HepG2 (cell line): ENCODE results near the gene KISS1R. TPM values are rescaled to one million over a fixed set of nuclear protein-coding genes. Genes with fewer than 3 reads are reported as not detected.
A peak's percentile ranks its signal among the peaks of the same experiment; 100 is the strongest.

Source experiments
- AGO2 ChIP-seq: fragments of 200-400 bp; formaldehyde crosslinking; optimal IDR thresholded peaks from 2 replicates; pipeline ENCODE3; 2017; ENCODE audit warnings: mild to moderate bottlenecking, low read depth, low read length, moderate library complexity
- FOXA3 ChIP-seq: IDR thresholded peaks from 2 replicates; pipeline ENCODE4 v1.6.1; 2016; ENCODE audit warnings: missing genetic modification reagents, missing compliant biosample characterization
- FOXK2 ChIP-seq: fragments of 450-650 bp; IDR thresholded peaks from 2 replicates; pipeline ENCODE4 v1.6.1; 2016
- KDM5A ChIP-seq: fragments of 200-600 bp; sonication (generic); IDR thresholded peaks from 2 replicates; pipeline ENCODE4 v1.7.0; 2018; ENCODE audit warnings: antibody characterized with exemption, mild to moderate bottlenecking, low read length, borderline replicate concordance
- KDM6A ChIP-seq: IDR thresholded peaks from 2 replicates; pipeline ENCODE4 v1.6.1; 2016; ENCODE audit warnings: low read depth
- MAF1 ChIP-seq: sonication (generic); formaldehyde crosslinking; IDR thresholded peaks from 2 replicates; pipeline ENCODE4 v1.5.0; 2020; ENCODE audit warnings: missing genetic modification reagents, borderline replicate concordance
- MYC ChIP-seq: sonication (generic); formaldehyde crosslinking; IDR thresholded peaks from 2 replicates; pipeline ENCODE4 v1.9.0; 2021; ENCODE audit warnings: missing genetic modification reagents, borderline replicate concordance
- NFAT5 ChIP-seq: sonication (generic); formaldehyde crosslinking; IDR thresholded peaks from 2 replicates; pipeline ENCODE4 v1.4.0; 2020; ENCODE audit warnings: missing genetic modification reagents
- NR2F1 ChIP-seq, 2 experiments: fragments of 450-650 bp in 1 of 2; formaldehyde crosslinking in 1 of 2; IDR thresholded peaks; 2 replicates each; pipeline versions ENCODE4 v1.5.0 to v1.6.1; 2016 to 2020; ENCODE audit warnings: mild to moderate bottlenecking in 1 of 2, missing compliant biosample characterization in 1 of 2, missing genetic modification reagents in 1 of 2, moderate library complexity in 1 of 2
- PLRG1 ChIP-seq: fragments of 450-650 bp; conservative IDR thresholded peaks from 2 replicates; pipeline ENCODE4 v1.6.1; 2016
- SMAD9 ChIP-seq: sonication (generic); formaldehyde crosslinking; IDR thresholded peaks from 2 replicates; pipeline ENCODE4 v1.5.1; 2020; ENCODE audit warnings: mild to moderate bottlenecking, missing genetic modification reagents
- SNAI1 ChIP-seq: sonication (generic); formaldehyde crosslinking; IDR thresholded peaks from 2 replicates; pipeline ENCODE4 v1.5.0; 2020; ENCODE audit warnings: mild to moderate bottlenecking, missing genetic modification reagents, borderline replicate concordance
- SNRNP70 ChIP-seq: fragments of 200-400 bp; formaldehyde crosslinking; IDR thresholded peaks from 2 replicates; pipeline ENCODE4 v1.6.1; 2017; ENCODE audit warnings: mild to moderate bottlenecking, low read depth, low read length, moderate library complexity
- SOX6 ChIP-seq, 2 experiments: fragments of 450-650 bp in 1 of 2; sonication (generic) in 1 of 2; formaldehyde crosslinking in 1 of 2; IDR thresholded peaks; 2 replicates each; pipeline versions ENCODE4 v1.4.0 to v1.6.1; 2017 to 2020; ENCODE audit warnings: antibody characterized with exemption in 1 of 2, mild to moderate bottlenecking in 1 of 2, missing genetic modification reagents in 1 of 2
- SSRP1 ChIP-seq: IDR thresholded peaks from 2 replicates; pipeline ENCODE4 v1.6.1; 2016; ENCODE audit warnings: control low read depth
- TBX2 ChIP-seq: sonication (generic); formaldehyde crosslinking; IDR thresholded peaks from 2 replicates; pipeline ENCODE4 v1.5.0; 2020; ENCODE audit warnings: missing genetic modification reagents, mild to moderate bottlenecking, borderline replicate concordance
- TGIF2 ChIP-seq: IDR thresholded peaks from 2 replicates; pipeline ENCODE4 v1.6.1; 2016; ENCODE audit warnings: control low read depth, missing compliant biosample characterization
- ZNF282 ChIP-seq: fragments of 450-650 bp; IDR thresholded peaks from 2 replicates; pipeline ENCODE4 v1.6.1; 2018; ENCODE audit not compliant: partially characterized antibody
- ZNF30 ChIP-seq: sonication (generic); formaldehyde crosslinking; IDR thresholded peaks from 2 replicates; pipeline ENCODE4 v1.5.0; 2020; ENCODE audit warnings: mild to moderate bottlenecking, missing genetic modification reagents
- ZNF382 ChIP-seq: sonication (generic); formaldehyde crosslinking; IDR thresholded peaks from 2 replicates; pipeline ENCODE4 v1.5.0; 2020; ENCODE audit warnings: missing genetic modification reagents, mild to moderate bottlenecking, borderline replicate concordance
- ZNF558 ChIP-seq: sonication (generic); formaldehyde crosslinking; IDR thresholded peaks from 2 replicates; pipeline ENCODE4 v1.9.0; 2022; ENCODE audit warnings: mild to moderate bottlenecking, missing genetic modification reagents, borderline replicate concordance
- ZSCAN31 ChIP-seq: sonication (generic); formaldehyde crosslinking; IDR thresholded peaks from 2 replicates; pipeline ENCODE4 v1.5.0; 2020; ENCODE audit warnings: low read depth, mild to moderate bottlenecking, missing genetic modification reagents
- polyA plus RNA-seq, 8 experiments: library from polyadenylated mRNA; depleted of rRNA in 3 of 8; stranded (reverse) in 7 of 8; unstranded in 1 of 8; fragments of >200 nt; fragmentation: Illumina TruSeq in 4 of 8; extraction: Trizol in 4 of 8; gene quantifications; 2 replicates each; pipeline versions ENCODE4 v1.2.1 to v1.2.3, GENCODE V29; 2011 to 2016; ENCODE audit warnings: low read depth in 4 of 8, missing spikeins in 1 of 8, mixed read lengths in 1 of 8; ENCODE audit not compliant: insufficient read depth in 1 of 8
- total RNA-seq, 5 experiments: library from RNA; depleted of rRNA; stranded (reverse); fragments of >200 nt; fragmentation: Illumina TruSeq; extraction: Trizol; gene quantifications; 2 replicates each; pipeline ENCODE4 v1.2.3, GENCODE V29; 2016; ENCODE audit warnings: low read depth in 1 of 5
- TF ChIP-seq, protein P1 (sequence below): sonication (generic); formaldehyde crosslinking; IDR thresholded peaks from 2 replicates; pipeline ENCODE4 v1.8.1; 2023; ENCODE audit warnings: mild to moderate bottlenecking, missing genetic modification reagents
- TF ChIP-seq, protein P2 (sequence below): sonication (generic); formaldehyde crosslinking; IDR thresholded peaks from 2 replicates; pipeline ENCODE4 v1.5.0; 2020; ENCODE audit warnings: missing genetic modification reagents, mild to moderate bottlenecking, borderline replicate concordance

Gene KISS1R
- total and polyA plus RNA-seq, 2 of the 13 experiments (the other 11 are each of a cell fraction or from before 2014, with no cell fraction given), result 1.1 to 10.2 TPM

GRCh38 chr19:952680-953444 lies 35.7 kb downstream of the KISS1R start (continued):
- TF ChIP-seq TGIF2, result no peak; the same call in 1 of the 2 replicates
- TF ChIP-seq, protein P1, sequence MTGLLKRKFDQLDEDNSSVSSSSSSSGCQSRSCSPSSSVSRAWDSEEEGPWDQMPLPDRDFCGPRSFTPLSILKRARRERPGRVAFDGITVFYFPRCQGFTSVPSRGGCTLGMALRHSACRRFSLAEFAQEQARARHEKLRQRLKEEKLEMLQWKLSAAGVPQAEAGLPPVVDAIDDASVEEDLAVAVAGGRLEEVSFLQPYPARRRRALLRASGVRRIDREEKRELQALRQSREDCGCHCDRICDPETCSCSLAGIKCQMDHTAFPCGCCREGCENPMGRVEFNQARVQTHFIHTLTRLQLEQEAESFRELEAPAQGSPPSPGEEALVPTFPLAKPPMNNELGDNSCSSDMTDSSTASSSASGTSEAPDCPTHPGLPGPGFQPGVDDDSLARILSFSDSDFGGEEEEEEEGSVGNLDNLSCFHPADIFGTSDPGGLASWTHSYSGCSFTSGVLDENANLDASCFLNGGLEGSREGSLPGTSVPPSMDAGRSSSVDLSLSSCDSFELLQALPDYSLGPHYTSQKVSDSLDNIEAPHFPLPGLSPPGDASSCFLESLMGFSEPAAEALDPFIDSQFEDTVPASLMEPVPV (CRISPR knock-in tag), result peak; percentile 75; the same call in 1 of the 2 replicates
- TF ChIP-seq FOXK2, result no peak
- peak; percentile 84; the same call in 1 of the 2 replicates for TF ChIP-seq MAF1 (CRISPR knock-in tag)
- TF ChIP-seq NFAT5, result no peak
- TF ChIP-seq SNRNP70, result no peak
- TF ChIP-seq ZNF30 (CRISPR knock-in tag), result no peak
- TF ChIP-seq ZNF382 (CRISPR knock-in tag), result no peak
- peak; percentile 88 for TF ChIP-seq MYC (CRISPR knock-in tag)
- TF ChIP-seq TBX2 (CRISPR knock-in tag), result peak; percentile 95
- peak; percentile 87 to 93 for TF ChIP-seq NR2F1 (CRISPR knock-in tag; IDR thresholded peaks at IDR 0.05)
- peak; percentile 100 for TF ChIP-seq KDM6A (CRISPR knock-in tag)
- TF ChIP-seq SNAI1 (CRISPR knock-in tag), result peak; percentile 86; the same call in 1 of the 2 replicates
- TF ChIP-seq SSRP1 (CRISPR knock-in tag), result no peak
- peak; percentile 79; the same call in 1 of the 2 replicates for TF ChIP-seq ZNF558 (CRISPR knock-in tag)
- peak; percentile 97 for TF ChIP-seq AGO2
- TF ChIP-seq FOXA3 (CRISPR knock-in tag), result peak; percentile 89
- TF ChIP-seq, protein P2, sequence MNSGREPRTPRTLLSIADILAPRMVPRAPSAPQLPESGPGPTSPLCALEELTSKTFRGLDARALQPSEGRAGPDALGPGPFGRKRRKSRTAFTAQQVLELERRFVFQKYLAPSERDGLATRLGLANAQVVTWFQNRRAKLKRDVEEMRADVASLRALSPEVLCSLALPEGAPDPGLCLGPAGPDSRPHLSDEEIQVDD (CRISPR knock-in tag), result no peak
- TF ChIP-seq PLRG1, result no peak
- TF ChIP-seq KDM5A, result no peak
- peak; percentile 68; the same call in 1 of the 2 replicates for TF ChIP-seq ZSCAN31
- TF ChIP-seq SMAD9 (CRISPR knock-in tag), result no peak
- no peak for TF ChIP-seq ZNF282
- TF ChIP-seq SOX6 (IDR thresholded peaks at IDR 0.05), result no peak
- peak; percentile 93 for TF ChIP-seq SOX6 (CRISPR knock-in tag; IDR thresholded peaks at IDR 0.05)
